ENCODE measurements around the gene GPR161. TPM values are rescaled to one million over a fixed set of nuclear protein-coding genes. Genes with fewer than 3 reads are reported as not detected.

GPR161 gene
- total RNA-seq, 1 donor = 13.8 TPM

DNA sequence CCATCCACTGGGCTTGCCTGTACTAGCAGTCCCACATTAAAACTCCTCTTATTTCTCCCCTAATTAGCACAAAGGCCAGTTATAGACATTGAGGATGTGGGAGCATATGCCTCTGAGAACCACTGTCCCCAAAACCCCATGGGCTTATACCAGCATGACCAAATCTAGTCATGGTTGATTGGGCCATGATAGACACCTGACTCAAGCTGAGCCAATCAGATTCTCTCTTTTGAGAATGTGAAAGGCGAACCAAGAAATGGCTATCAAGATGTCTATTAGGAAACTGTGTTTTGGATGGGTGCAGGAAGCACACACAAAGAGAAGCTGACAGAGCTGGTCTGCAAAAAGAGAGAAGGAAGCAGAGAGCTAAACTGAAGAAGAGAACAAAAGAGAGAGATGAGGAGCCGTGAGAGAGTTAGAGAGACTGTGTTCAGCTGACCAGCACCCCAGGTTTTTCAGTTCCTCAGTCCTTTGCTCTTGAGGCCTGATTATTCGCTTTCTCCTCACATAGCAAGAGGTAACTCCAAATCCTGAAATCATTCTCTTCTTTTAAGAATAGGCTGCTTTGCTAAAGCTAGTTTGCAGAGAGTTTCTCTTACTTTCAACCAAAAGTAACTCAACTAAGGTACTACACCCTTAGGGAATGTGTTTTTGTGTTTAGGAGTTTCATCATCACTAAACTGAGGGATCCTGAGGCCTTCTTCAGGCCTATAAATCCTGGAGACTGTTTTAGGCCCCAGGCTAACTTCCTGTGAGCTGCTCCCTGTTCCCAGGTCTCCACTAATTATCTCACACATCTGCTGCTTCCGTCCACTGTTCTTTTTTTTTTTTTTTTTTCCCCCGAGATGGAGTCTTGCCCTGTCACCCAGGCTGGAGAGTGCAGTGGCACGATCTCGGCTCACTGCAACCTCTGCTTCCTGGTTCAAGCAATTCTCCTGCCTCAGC lies 34.1 kb upstream of the GPR161 start:
- Histone ChIP-seq H3K4me2 (ENCODE audit: insufficient read depth, low read length) (no peak overlapping the region), H3K27ac (ENCODE audit: low read depth, low read length) (no peak overlapping the region), H3K79me2 (ENCODE audit: insufficient read depth, low read length) (no peaks in the 10 kb centered on the region), H3K9me3 (ENCODE audit: low read depth, low read length) (no peaks in the 10 kb centered on the region), H3K4me3 (ENCODE audit: insufficient read depth, low read length) (no peak overlapping the region), H2AFZ (ENCODE audit: low read length) (peak overlapping the region; percentile 13), H3K27me3 (ENCODE audit: insufficient read depth, low read length) (no peaks in the 10 kb centered on the region), H3K4me1 (ENCODE audit: insufficient read depth, low read length) (no peaks in the 10 kb centered on the region), H4K20me1 (ENCODE audit: insufficient read depth, low read length) (no peaks in the 10 kb centered on the region), H3K36me3 (ENCODE audit: insufficient read depth, low read length) (no peaks in the 10 kb centered on the region)
- TF ChIP-seq, protein P1, sequence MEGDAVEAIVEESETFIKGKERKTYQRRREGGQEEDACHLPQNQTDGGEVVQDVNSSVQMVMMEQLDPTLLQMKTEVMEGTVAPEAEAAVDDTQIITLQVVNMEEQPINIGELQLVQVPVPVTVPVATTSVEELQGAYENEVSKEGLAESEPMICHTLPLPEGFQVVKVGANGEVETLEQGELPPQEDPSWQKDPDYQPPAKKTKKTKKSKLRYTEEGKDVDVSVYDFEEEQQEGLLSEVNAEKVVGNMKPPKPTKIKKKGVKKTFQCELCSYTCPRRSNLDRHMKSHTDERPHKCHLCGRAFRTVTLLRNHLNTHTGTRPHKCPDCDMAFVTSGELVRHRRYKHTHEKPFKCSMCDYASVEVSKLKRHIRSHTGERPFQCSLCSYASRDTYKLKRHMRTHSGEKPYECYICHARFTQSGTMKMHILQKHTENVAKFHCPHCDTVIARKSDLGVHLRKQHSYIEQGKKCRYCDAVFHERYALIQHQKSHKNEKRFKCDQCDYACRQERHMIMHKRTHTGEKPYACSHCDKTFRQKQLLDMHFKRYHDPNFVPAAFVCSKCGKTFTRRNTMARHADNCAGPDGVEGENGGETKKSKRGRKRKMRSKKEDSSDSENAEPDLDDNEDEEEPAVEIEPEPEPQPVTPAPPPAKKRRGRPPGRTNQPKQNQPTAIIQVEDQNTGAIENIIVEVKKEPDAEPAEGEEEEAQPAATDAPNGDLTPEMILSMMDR (IDR thresholded peaks at IDR 0.05; ENCODE audit: extremely low read depth, low read depth, low read length) = no peak
- DNase-seq (ENCODE audit: insufficient read length, low spot score, missing footprints) = no peak

DNA sequence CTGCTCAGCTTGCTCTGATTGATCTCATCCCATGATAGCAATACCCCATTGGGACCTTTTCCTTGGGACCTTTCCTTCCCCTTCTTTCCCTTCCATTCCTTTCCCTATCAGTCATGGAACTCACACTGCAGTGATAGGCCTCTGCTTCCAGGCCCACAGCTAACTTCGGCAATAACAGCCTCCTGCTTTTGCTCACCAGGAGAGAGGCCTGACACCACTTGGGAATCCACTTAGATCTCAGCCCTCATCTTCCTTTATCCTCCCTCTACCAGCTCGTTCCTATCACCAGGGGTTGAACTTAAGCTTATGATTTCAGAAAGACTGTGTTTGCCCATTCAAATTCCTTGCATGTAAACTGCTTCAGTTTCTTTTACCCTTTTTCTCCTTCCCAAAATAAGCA lies 31.1 kb upstream of the GPR161 start:
- Histone ChIP-seq H2AFZ (ENCODE audit: low read length) (peak overlapping the region; percentile 75), H3K27me3 (ENCODE audit: insufficient read depth, low read length) (no peaks in the 10 kb centered on the region), H3K4me2 (ENCODE audit: insufficient read depth, low read length) (no peak overlapping the region), H3K4me1 (ENCODE audit: insufficient read depth, low read length) (peaks cover 3% of the 10 kb centered on the region), H3K9me3 (ENCODE audit: low read depth, low read length) (no peaks in the 10 kb centered on the region), H4K20me1 (ENCODE audit: insufficient read depth, low read length) (no peaks in the 10 kb centered on the region), H3K79me2 (ENCODE audit: insufficient read depth, low read length) (no peaks in the 10 kb centered on the region), H3K36me3 (ENCODE audit: insufficient read depth, low read length) (no peaks in the 10 kb centered on the region), H3K27ac (ENCODE audit: low read depth, low read length) (peak overlapping the region; percentile 15), H3K4me3 (ENCODE audit: insufficient read depth, low read length) (no peak overlapping the region)
- TF ChIP-seq, protein P1 (IDR thresholded peaks at IDR 0.05; ENCODE audit: extremely low read depth, low read depth, low read length) = no peak
- DNase-seq (ENCODE audit: insufficient read length, low spot score, missing footprints) = no peak

DNA sequence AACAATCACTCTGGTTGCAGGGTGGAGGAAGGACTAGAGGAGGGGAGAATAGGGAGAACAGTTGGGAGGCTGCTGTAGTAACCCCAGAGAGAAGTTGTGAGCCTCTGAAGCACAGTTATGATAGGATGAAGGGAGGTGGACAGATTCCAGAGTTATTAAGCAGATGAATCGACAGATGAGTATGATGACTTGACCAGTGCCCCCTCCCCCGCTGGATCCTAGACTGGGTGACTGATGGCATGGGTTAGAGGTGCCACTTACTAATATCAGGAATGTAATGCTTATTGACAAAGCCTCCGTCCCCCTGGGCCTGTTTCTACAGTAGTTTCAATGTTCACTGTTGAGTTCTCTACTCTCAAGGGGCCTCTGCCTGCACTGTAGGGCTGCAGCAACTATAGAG lies 28.0 kb upstream of the GPR161 start:
- no peaks in the 10 kb centered on the region for H3K36me3 ChIP-seq (ENCODE audit: insufficient read depth, low read length)
- no peaks in the 10 kb centered on the region for H3K9me3 ChIP-seq (ENCODE audit: low read depth, low read length)
- TF ChIP-seq, protein P1 (IDR thresholded peaks at IDR 0.05; ENCODE audit: extremely low read depth, low read depth, low read length) = no peak
- DNase-seq (ENCODE audit: insufficient read length, low spot score, missing footprints) = no peak
- no peaks in the 10 kb centered on the region for H3K79me2 ChIP-seq (ENCODE audit: insufficient read depth, low read length)
- no peak overlapping the region for H3K4me3 ChIP-seq (ENCODE audit: insufficient read depth, low read length)
- H2AFZ ChIP-seq (ENCODE audit: low read length) = no peak overlapping the region
- no peaks in the 10 kb centered on the region for H4K20me1 ChIP-seq (ENCODE audit: insufficient read depth, low read length)
- no peaks in the 10 kb centered on the region for H3K27me3 ChIP-seq (ENCODE audit: insufficient read depth, low read length)
- no peak overlapping the region for H3K27ac ChIP-seq (ENCODE audit: low read depth, low read length)
- H3K4me2 ChIP-seq (ENCODE audit: insufficient read depth, low read length) = no peak overlapping the region
- peaks cover 3% of the 10 kb centered on the region for H3K4me1 ChIP-seq (ENCODE audit: insufficient read depth, low read length)

DNA sequence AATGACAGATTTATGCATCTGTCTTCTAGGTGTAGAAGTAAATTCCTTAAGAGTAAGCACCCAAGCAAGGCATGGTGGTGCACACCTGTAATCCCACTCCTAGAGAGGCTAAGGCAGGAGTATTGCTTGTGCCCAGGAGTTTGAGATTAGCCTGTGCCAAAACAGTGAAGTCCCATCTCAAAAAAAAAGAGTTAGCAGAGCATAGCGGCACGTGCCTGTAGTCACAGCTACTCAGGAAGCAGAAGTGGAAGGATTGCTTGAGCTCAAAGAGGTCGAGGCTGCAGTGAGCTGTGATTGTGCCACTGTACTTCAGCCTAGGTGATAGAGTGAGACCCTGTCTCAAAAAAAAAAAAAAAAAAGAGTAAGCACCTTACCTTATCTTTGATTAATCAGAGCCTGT lies 26.9 kb upstream of the GPR161 start:
- Histone ChIP-seq H3K27ac (ENCODE audit: low read depth, low read length) (no peak overlapping the region), H2AFZ (ENCODE audit: low read length) (no peak overlapping the region), H3K36me3 (ENCODE audit: insufficient read depth, low read length) (no peaks in the 10 kb centered on the region), H3K4me2 (ENCODE audit: insufficient read depth, low read length) (no peak overlapping the region), H3K9me3 (ENCODE audit: low read depth, low read length) (no peaks in the 10 kb centered on the region), H4K20me1 (ENCODE audit: insufficient read depth, low read length) (no peaks in the 10 kb centered on the region), H3K4me1 (ENCODE audit: insufficient read depth, low read length) (peaks cover 3% of the 10 kb centered on the region), H3K79me2 (ENCODE audit: insufficient read depth, low read length) (no peaks in the 10 kb centered on the region), H3K4me3 (ENCODE audit: insufficient read depth, low read length) (no peak overlapping the region), H3K27me3 (ENCODE audit: insufficient read depth, low read length) (no peaks in the 10 kb centered on the region)
- TF ChIP-seq, protein P1 (IDR thresholded peaks at IDR 0.05; ENCODE audit: extremely low read depth, low read depth, low read length) = no peak
- no peak for DNase-seq (ENCODE audit: insufficient read length, low spot score, missing footprints)

All from osteoblast (primary cell).